GM18861 (cell line): Measurements from ENCODE around the gene TAPBPL.
"Not testable (repeated sequence)": the region's sequence is repeated elsewhere in the genome, so short reads cannot be mapped to it uniquely, and the experiment has no call there.

Experiments used
- ATAC-seq: cut with Tn5 transposase; IDR thresholded peaks from one replicate; pipeline ENCODE4 v1.9.1; 2021; ENCODE audit not compliant: unreplicated experiment

Gene TAPBPL

GRCh38 chr12:6462234-6462995 is 10.6 kb downstream of the TAPBPL start:
- no peak for ATAC-seq

DNA sequence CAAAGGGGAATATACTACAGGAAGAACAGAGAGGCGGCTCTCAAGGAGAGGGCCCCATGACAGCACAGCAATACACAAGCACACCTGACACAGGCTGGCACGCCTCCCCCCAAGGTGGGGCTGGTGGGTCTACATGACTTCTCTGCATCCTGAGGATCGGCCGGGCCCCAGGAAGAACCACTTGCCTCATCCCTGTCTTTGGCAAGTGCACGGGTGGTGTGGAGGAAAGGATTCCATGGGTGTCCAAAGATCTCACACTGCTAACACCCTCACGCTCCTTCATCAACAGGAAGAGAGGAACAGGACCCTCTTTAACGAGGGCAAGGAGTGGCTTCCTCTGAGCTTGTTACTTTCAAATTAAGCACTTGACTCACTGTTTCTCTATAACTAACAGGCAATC is 11.4 kb downstream of the TAPBPL start:
- ATAC-seq: no peak

GRCh38 chr12:6463858-6464257 is 12.0 kb downstream of the TAPBPL start:
- ATAC-seq: no peak

DNA sequence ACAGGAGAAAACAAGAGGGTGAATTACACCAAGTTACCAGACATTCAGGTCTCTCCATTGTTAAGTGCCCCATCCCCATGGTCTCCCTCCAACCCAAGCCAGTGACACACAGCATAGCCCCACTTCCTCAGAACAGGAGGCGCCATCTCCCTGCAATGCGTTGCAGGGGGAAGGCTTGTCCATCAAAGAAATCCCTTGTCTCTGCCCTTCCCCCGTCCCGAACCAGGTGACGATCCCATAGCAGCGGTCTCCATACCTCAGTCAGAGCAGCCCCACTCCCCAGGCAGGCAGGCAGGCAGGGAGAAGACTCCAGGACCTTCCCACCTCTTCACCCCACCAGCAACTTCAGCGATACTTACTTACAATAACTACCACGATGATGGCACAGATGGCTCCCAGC is 12.7 kb downstream of the TAPBPL start:
- no peak for ATAC-seq

DNA sequence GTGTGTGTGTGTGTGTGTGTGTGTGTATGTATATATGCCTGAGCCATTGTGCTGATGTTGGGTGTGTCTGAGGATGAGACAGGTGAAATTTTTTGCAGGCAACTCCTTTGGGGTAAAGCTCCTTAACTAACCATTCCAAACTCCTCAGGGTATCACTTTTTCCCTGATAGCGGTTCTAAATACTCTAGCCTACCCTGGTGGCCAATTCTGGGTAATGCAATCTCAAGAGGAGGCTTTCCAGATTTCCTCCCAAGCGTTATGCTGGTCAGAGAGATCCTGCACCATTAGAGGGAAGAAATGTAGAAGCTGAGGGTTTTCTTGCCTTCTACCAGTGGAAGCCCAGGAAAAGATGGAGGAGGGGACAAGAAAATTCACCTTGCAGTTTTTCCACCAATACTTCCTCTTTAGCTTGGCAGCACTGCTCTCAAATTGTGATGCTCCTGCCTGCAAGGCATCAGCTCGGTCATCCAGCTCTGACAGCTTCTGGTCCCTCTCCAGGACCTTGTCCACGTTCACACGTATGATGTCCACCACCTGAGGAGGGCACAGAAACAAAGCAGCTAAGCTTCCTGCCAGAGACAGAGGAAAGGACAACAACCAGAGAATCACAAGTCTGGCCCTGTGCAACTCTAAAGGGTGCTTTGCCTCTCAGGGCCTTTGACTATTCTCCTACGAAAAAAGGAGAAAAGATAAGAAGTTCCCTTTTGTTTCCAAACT is 13.8 kb downstream of the TAPBPL start:
- ATAC-seq: no peak

DNA sequence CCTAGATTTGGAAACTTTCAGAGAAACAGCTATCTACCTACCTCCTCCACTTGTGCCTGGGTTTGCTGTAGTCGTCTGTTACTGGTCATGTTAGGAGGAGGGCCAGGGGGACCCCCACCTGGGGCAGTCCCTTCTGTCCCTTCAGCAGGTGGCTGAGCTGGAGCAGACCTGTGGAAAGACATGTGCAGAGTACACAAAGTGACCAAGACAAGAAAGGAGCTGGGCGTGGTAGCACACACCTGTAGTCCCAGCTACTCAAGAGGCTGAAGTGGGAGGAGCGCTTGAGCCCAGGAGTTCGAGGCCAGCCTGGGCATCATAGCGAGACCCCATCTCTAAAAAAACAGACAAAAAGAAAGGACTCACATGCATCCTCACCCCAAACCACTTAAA is 14.3 kb downstream of the TAPBPL start:
- no peak for ATAC-seq

DNA sequence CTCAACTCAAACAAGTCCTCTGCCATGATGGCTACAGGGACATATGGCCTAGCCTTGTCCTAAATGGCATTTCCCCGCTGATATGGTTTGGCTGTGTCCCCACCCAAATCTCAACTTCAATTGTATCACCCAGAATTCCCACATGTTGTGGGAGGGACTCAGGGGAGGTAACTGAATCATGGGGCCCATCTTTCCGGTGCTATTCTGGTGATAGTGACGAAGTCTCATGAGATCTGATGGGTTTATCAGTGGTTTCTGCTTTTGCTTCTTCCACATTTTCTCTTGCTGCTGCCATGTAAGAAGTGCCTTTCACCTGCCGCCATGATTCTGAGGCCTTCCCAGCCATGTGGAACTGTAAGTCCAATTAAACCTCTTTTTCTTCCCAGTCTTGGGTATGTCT is 14.9 kb downstream of the TAPBPL start:
- ATAC-seq: not testable (repeated sequence)

DNA sequence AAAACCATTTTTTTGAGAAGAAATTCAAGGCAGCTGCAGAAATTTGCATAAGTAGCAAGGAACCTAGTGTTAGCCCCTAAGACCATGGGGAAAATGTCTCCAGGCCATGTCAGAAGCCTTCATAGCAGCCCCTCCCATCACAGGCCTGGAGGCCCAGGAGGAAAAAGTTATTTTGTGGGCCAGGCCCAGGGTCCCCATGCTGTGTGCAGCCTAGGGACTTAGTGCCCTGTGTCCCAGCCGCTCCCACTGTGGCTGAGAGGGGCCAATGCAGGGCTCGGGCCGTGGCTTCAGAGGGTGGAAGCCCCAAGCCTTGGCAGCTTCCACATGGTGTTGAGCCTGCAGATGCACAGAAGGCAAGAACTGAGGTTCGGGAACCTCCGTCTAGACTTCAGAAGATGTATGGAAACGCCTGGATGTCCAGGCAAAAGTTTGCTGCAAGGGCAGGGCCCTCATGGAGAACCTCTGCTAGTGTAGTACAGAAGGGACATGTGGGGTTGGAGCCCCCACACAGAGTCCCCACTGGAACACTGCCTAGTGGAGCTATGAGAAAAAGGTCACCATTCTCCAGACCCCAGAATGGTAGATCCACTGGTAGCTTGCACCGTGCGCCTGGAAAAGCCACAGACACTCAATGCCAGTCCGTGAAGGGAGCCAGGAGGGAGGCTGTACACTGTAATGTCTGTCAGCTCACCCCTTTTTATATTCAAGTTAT is 15.9 kb downstream of the TAPBPL start:
- not testable (repeated sequence) for ATAC-seq

DNA sequence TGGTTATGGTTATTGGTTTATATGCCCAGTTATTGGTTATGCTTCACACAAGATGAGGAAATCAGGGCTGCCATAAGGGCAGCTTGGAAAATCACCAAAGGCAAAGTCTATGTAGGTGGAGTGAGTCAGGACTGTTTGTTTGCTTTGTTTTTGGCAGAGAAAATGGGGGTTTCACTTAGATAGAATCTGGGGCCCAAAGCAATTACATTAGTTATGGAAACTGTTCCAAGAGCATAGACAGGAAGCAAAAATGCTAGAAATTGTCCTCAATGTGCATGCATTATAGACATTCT is 16.4 kb downstream of the TAPBPL start:
- ATAC-seq: no peak

DNA sequence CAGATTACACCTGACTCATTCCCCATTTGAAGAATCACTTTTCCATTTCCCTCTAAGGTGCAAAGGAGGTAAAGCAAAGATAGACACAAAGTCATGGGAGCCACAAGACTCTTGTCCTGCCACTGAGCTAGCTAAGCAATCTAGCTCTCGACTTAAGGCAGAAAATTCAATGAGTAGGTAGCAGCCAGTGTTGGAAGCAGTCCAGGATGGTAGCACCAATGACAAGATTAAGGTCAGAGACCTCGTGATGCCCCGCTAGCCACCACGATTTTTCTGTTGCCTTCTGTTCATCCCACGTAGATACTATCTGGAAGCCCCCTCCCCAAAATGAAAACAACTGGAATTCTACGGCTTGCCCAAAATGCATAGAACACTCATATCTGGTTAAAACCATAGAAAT is 17.2 kb downstream of the TAPBPL start:
- no peak for ATAC-seq

- ATAC-seq: no peak
Observed at GRCh38 chr12:6469609-6470374, 17.9 kb downstream of the TAPBPL start.

GRCh38 chr12:6470375-6471163 is 18.7 kb downstream of the TAPBPL start, which contains the start of gene VAMP1:
Gene VAMP1, minus strand, starts transcription at chr12:6470677. Its CDS starts 146 bp downstream, at chr12:6470531.
- ATAC-seq: peak; percentile 68

DNA sequence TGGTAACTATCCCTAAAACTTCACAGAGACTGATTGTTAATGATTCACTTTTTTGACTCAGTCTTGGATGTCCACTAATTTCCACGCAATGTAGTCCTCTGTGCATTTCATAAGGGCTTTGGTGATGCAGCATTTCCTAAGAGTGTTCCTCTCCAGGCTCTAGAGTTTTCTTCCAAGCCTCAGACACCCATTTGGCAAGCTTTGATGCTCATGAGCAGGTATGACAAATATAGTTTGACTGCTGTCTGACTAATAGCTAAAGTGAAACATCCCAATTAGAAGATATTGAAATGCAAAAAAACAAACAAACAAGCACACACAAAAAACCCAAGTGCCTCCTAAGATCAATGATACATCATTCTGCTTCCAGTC is 20.1 kb downstream of the TAPBPL start:
- no peak for ATAC-seq

GRCh38 chr12:6472491-6472890 is 20.6 kb downstream of the TAPBPL start:
- ATAC-seq: no peak

DNA sequence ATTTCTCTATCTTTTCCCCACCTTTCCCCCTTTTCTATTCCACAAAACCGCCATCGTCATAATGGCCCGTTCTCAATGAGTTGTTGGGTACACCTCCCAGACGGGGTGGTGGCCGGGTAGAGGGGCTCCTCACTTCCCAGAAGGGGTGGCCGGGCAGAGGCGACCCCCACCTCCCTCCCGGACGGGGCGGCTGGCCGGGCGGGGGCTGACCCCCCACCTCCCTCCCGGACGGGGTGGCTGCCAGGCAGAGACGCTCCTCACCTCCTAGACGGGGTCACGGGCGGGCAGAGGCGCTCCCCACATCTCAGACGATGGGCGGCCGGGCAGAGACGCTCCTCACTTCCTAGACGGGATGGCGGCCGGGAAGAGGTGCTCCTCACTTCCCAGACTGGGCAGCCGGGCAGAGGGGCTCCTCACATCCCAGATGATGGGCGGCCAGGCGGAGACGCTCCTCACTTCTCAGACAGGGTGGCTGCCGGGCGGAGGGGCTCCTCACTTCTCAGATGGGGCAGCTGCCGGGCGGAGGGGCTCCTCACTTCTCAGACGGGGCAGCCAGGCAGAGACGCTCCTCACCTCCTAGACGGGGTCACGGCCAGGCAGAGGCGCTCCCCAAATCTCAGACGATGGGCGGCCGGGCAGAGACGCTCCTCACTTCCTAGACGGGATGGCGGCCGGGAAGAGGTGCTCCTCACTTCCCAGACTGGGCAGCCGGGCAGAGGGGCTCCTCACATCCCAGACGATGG is 23.6 kb downstream of the TAPBPL start:
- not testable (repeated sequence) for ATAC-seq

GRCh38 chr12:6476489-6476888 is 24.6 kb downstream of the TAPBPL start:
- no peak for ATAC-seq

GRCh38 chr12:6477601-6478377 is 25.9 kb downstream of the TAPBPL start:
- not testable (repeated sequence) for ATAC-seq

- no peak for ATAC-seq
Observed at GRCh38 chr12:6478416-6478815, 26.6 kb downstream of the TAPBPL start.

GRCh38 chr12:6488240-6488639 is 36.4 kb downstream of the TAPBPL start:
- no peak for ATAC-seq
